HG02870 (cell line): Measurements from ENCODE around the gene NEURL2.
A peak's percentile ranks its signal among the peaks of the same experiment; 100 is the strongest.

Source experiments
- ATAC-seq: cut with Tn5 transposase; IDR thresholded peaks from one replicate; pipeline ENCODE4 v1.9.1; 2021; ENCODE audit warnings: mild to moderate bottlenecking, moderate library complexity; ENCODE audit not compliant: unreplicated experiment

Gene NEURL2

GRCh38 chr20:45848421-45848820 lies 42.6 kb downstream of the NEURL2 start:
- no peak for ATAC-seq

GRCh38 chr20:45845452-45845851 lies 45.6 kb downstream of the NEURL2 start:
- no peak for ATAC-seq

GRCh38 chr20:45843506-45843905 lies 47.5 kb downstream of the NEURL2 start:
- no peak for ATAC-seq

- peak; percentile 57 for ATAC-seq
Observed at GRCh38 chr20:45842169-45842812, 48.7 kb downstream of the NEURL2 start.

- ATAC-seq, result no peak
Observed at GRCh38 chr20:45841407-45842129, 49.4 kb downstream of the NEURL2 start.

- no peak for ATAC-seq
Observed at GRCh38 chr20:45840700-45841198, 50.3 kb downstream of the NEURL2 start.
